ENCODE measurements around the gene MTHFD1L. TPM values are rescaled to one million over a fixed set of nuclear protein-coding genes. Genes with fewer than 3 reads are reported as not detected.

MTHFD1L gene
- total RNA-seq, 1 donor from 2014 or later: 28.1 TPM

- no peak overlapping the region for H3K4me3 Mint-ChIP-seq
- no peaks in the 10 kb centered on the region for H3K9me3 Mint-ChIP-seq
- no peaks in the 10 kb centered on the region for H3K27me3 Mint-ChIP-seq
- H3K4me1 Mint-ChIP-seq (ENCODE audit: unreplicated experiment): no peaks in the 10 kb centered on the region
- DNase-seq (ENCODE audit: extremely low spot score, unreplicated experiment): no peak
- no peak overlapping the region for H3K27ac Mint-ChIP-seq
- TF ChIP-seq CTCF (conservative IDR thresholded peaks at IDR 0.05): peak; percentile 60
- H3K36me3 Mint-ChIP-seq: peaks cover 16% of the 10 kb centered on the region
Observed at GRCh38 chr6:150905769-150906168, 40.3 kb downstream of the MTHFD1L start.

GRCh38 chr6:150906641-150907326 lies 41.3 kb downstream of the MTHFD1L start:
- no peak for TF ChIP-seq CTCF (conservative IDR thresholded peaks at IDR 0.05)
- no peaks in the 10 kb centered on the region for H3K27me3 Mint-ChIP-seq
- DNase-seq (ENCODE audit: extremely low spot score, unreplicated experiment): no peak
- H3K4me1 Mint-ChIP-seq (ENCODE audit: unreplicated experiment): no peaks in the 10 kb centered on the region
- no peaks in the 10 kb centered on the region for H3K9me3 Mint-ChIP-seq
- H3K4me3 Mint-ChIP-seq: no peak overlapping the region
- peaks cover 21% of the 10 kb centered on the region for H3K36me3 Mint-ChIP-seq
- H3K27ac Mint-ChIP-seq: no peak overlapping the region

- Mint-ChIP-seq H3K4me1 (ENCODE audit: unreplicated experiment) (peaks cover 3% of the 10 kb centered on the region), H3K27me3 (no peaks in the 10 kb centered on the region), H3K36me3 (peaks cover 20% of the 10 kb centered on the region), H3K4me3 (no peak overlapping the region), H3K9me3 (peaks cover 2% of the 10 kb centered on the region), H3K27ac (no peak overlapping the region)
- TF ChIP-seq CTCF (conservative IDR thresholded peaks at IDR 0.05): no peak
- no peak for DNase-seq (ENCODE audit: extremely low spot score, unreplicated experiment)
Observed at GRCh38 chr6:150907383-150907782, 41.9 kb downstream of the MTHFD1L start.

GRCh38 chr6:150908901-150909300 lies 43.4 kb downstream of the MTHFD1L start:
- H3K27me3 Mint-ChIP-seq: no peaks in the 10 kb centered on the region
- H3K9me3 Mint-ChIP-seq: peaks cover 5% of the 10 kb centered on the region
- no peak for TF ChIP-seq CTCF (conservative IDR thresholded peaks at IDR 0.05)
- H3K36me3 Mint-ChIP-seq: peaks cover 22% of the 10 kb centered on the region
- H3K4me3 Mint-ChIP-seq: no peak overlapping the region
- peaks cover 5% of the 10 kb centered on the region for H3K4me1 Mint-ChIP-seq (ENCODE audit: unreplicated experiment)
- no peak overlapping the region for H3K27ac Mint-ChIP-seq
- no peak for DNase-seq (ENCODE audit: extremely low spot score, unreplicated experiment)

- H3K27ac Mint-ChIP-seq: no peak overlapping the region
- no peaks in the 10 kb centered on the region for H3K27me3 Mint-ChIP-seq
- H3K4me1 Mint-ChIP-seq (ENCODE audit: unreplicated experiment): peaks cover 5% of the 10 kb centered on the region
- H3K9me3 Mint-ChIP-seq: peaks cover 5% of the 10 kb centered on the region
- no peak overlapping the region for H3K4me3 Mint-ChIP-seq
- TF ChIP-seq CTCF (conservative IDR thresholded peaks at IDR 0.05): no peak
- peaks cover 22% of the 10 kb centered on the region for H3K36me3 Mint-ChIP-seq
- DNase-seq (ENCODE audit: extremely low spot score, unreplicated experiment): no peak
Observed at GRCh38 chr6:150910561-150910960, 45.1 kb downstream of the MTHFD1L start.

Data from type B pancreatic cell (in vitro differentiated cells).